HG03064 (cell line): Measurements from ENCODE around the gene TAS1R3.

ENCODE experiments used
- ATAC-seq: cut with Tn5 transposase; IDR thresholded peaks from one replicate; pipeline ENCODE4 v1.9.1; 2021; ENCODE audit warnings: low read depth; ENCODE audit not compliant: unreplicated experiment

TAS1R3 gene

GRCh38 chr1:1349256-1350012 is 18.4 kb downstream of the TAS1R3 start, which contains the start of gene DVL1:
TSS of gene DVL1 (minus strand) at chr1:1349418. CDS start at chr1:1349065, 353 bp downstream.
- peak; percentile 49 for ATAC-seq

GRCh38 chr1:1351511-1352427 is 20.7 kb downstream of the TAS1R3 start:
- ATAC-seq, result no peak

- no peak for ATAC-seq
Observed at GRCh38 chr1:1352786-1353388, 21.8 kb downstream of the TAS1R3 start.

- ATAC-seq, result no peak
Observed at GRCh38 chr1:1353389-1354151, 22.5 kb downstream of the TAS1R3 start.

- no peak for ATAC-seq
Observed at GRCh38 chr1:1354271-1355247, 23.5 kb downstream of the TAS1R3 start.

- ATAC-seq, result no peak
Observed at GRCh38 chr1:1355416-1355815, 24.3 kb downstream of the TAS1R3 start.

- ATAC-seq, result no peak
Observed at GRCh38 chr1:1356166-1356795, 25.2 kb downstream of the TAS1R3 start.

- ATAC-seq, result no peak
Observed at GRCh38 chr1:1356796-1357401, 25.8 kb downstream of the TAS1R3 start.

GRCh38 chr1:1357871-1358432 is 26.9 kb downstream of the TAS1R3 start:
- no peak for ATAC-seq

- no peak for ATAC-seq
Observed at GRCh38 chr1:1358433-1359271, 27.6 kb downstream of the TAS1R3 start, which contains the start of gene MXRA8. TSS of gene MXRA8 (minus strand) at chr1:1358555. CDS start at chr1:1358504, 51 bp downstream.

- no peak for ATAC-seq
Observed at GRCh38 chr1:1359308-1359663, 28.2 kb downstream of the TAS1R3 start.

GRCh38 chr1:1359664-1360468 is 28.8 kb downstream of the TAS1R3 start:
- ATAC-seq, result no peak

- ATAC-seq, result no peak
Observed at GRCh38 chr1:1360506-1361169, 29.6 kb downstream of the TAS1R3 start.

- ATAC-seq, result no peak
Observed at GRCh38 chr1:1361233-1361981, 30.3 kb downstream of the TAS1R3 start.

- ATAC-seq, result no peak
Observed at GRCh38 chr1:1361982-1362423, 30.9 kb downstream of the TAS1R3 start.
